Bronchial epithelial cell (primary cell): ENCODE data around the gene ATF4. TPM values are rescaled to one million over a fixed set of nuclear protein-coding genes. Genes with fewer than 3 reads are reported as not detected.

ENCODE experiments used
- DNase-seq: peaks from one replicate; pipeline ENCODE4 v3.0.0-alpha.2; 2010; ENCODE audit warnings: low read depth
- FAIRE-seq: peaks from 2 replicates; lab custom pipeline; 2011; peaks lifted over from hg19 to GRCh38; lab: Jason Lieb, UNC
- H3K27me3 ChIP-seq: 2 replicates; pipeline ENCODE4 v1.5.1; 2011; ENCODE audit warnings: low read length; ENCODE audit not compliant: control insufficient read depth, insufficient read depth
- H3K36me3 ChIP-seq: 2 replicates; pipeline ENCODE4 v1.5.1; 2011; ENCODE audit warnings: low read length; ENCODE audit not compliant: control insufficient read depth, insufficient read depth
- H3K4me3 ChIP-seq: 2 replicates; pipeline ENCODE4 v1.5.1; 2011; ENCODE audit warnings: mild to moderate bottlenecking, low read depth, low read length, control low read depth
- total RNA-seq: library from RNA; depleted of rRNA; stranded (reverse); fragments of >200 nt; gene quantifications from 2 replicates; pipeline ENCODE4 v1.2.1, GENCODE V29; 2014
- TF ChIP-seq, protein P1 (sequence below): IDR thresholded peaks from 2 replicates; pipeline ENCODE4 v1.5.1; 2011; ENCODE audit warnings: mild to moderate bottlenecking, moderate library complexity, low read length, control low read depth, inconsistent platforms; ENCODE audit not compliant: insufficient read depth, severe bottlenecking

The ATF4 gene
- total RNA-seq, 1 donor from 2014 or later, result 410 TPM

DNA sequence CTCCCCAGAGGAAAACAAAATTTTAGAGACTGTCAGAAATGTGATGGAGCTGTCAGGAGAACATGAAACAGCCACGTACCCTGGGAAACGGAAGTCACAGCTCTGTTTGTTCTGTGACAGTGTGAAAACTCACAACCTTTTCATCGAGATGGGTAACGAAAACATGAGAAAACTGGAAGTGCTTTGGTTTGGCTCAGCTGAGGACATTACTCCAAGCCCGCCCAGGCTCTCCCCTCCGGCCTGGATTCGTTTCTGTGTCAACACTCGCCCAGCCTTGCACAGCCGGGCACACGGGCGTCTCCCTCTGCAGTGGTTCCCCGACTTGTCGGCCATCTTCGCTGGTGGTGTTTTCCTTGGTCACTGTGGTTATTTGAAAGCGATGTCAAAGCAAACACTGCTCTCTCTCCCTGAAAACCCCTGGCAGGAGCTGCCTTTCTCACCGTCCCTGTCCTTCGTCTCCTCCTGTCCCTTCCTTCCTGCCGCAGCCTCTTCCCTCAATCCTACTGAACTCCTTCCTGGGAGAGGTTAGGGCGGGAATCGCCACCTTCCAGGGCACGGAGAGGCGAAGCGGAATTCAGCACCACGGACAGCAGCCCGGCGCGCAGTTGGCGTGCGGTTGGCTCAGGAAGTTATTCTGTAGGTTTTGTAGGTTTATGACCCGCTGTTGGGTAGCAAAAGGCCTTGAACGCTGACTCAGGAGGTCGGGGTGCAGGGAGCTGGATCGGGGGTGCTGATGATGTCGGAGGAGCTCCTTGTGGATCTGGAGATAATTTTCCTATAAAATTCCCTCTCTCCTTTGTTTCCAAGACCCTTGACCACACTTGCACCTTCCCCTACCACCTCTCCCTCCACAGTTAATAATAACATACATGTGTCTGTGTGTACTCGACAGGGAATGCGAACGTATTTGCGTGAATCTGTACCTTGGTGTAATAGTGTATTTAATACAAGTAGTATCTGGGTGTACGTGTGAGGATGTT, 25.3 kb downstream of the ATF4 start:
- DNase-seq (no peak), FAIRE-seq (peak; percentile 82)
- Histone ChIP-seq H3K4me3 (no peak overlapping the region), H3K36me3 (no peaks in the 10 kb centered on the region), H3K27me3 (peaks cover 3% of the 10 kb centered on the region)
- TF ChIP-seq, protein P1, sequence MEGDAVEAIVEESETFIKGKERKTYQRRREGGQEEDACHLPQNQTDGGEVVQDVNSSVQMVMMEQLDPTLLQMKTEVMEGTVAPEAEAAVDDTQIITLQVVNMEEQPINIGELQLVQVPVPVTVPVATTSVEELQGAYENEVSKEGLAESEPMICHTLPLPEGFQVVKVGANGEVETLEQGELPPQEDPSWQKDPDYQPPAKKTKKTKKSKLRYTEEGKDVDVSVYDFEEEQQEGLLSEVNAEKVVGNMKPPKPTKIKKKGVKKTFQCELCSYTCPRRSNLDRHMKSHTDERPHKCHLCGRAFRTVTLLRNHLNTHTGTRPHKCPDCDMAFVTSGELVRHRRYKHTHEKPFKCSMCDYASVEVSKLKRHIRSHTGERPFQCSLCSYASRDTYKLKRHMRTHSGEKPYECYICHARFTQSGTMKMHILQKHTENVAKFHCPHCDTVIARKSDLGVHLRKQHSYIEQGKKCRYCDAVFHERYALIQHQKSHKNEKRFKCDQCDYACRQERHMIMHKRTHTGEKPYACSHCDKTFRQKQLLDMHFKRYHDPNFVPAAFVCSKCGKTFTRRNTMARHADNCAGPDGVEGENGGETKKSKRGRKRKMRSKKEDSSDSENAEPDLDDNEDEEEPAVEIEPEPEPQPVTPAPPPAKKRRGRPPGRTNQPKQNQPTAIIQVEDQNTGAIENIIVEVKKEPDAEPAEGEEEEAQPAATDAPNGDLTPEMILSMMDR, result no peak

DNA sequence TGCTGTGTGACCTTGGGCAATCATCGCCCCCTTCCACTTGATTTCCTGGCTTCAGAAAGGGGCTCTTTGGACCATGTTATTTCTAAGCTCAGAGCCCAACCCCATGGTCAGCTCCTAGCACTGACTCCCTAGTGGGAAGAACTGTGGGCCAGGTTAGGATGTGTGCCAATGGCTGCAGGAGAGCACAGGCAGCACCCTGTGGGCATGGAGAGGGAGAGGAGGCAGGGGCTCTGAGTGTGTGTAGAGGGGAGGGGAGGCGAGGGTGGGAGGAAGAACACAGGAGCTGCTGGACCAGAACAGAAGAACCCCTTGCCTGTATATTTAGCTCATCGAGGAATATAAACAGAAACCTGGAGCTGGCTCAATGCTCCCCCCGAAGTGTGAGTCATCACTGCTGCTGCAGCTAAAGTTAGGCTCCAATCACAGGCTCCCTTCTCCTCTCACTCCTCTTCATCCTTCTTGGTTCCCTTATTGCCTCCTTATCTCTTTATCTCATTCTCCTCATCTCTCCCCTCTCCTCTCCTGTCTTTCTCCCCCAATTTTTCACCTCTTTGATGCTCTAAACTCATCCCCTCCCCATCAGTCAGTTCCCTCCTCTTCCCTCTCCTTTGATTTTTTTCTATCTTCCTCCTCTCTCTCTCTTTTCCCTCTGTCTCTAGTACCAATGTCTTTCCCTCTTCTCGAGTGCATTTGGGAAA, 26.7 kb downstream of the ATF4 start:
- Histone ChIP-seq H3K27me3 (peaks cover 5% of the 10 kb centered on the region), H3K4me3 (no peak overlapping the region), H3K36me3 (no peaks in the 10 kb centered on the region)
- DNase-seq (no peak), FAIRE-seq (no peak)
- TF ChIP-seq, protein P1, result no peak

DNA sequence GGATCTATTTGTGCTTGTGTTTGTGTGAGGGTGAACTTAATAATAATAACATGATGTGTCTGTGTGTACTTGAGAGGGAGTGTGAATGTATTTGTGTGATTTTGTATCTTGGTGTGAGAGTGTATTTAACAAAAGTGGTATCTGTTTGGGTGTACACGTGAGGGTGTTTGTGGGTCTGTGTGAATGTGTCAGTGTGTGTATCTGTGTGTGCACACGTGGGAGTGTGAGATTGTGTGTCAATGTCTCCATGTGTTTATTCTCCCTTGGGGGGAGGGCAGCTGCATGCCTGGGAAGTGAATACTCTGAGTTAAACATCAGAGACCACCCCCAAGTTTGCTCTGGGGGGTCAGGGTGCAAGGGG, 27.2 kb downstream of the ATF4 start:
- FAIRE-seq, result no peak
- H3K27me3 ChIP-seq, result peaks cover 9% of the 10 kb centered on the region

DNA sequence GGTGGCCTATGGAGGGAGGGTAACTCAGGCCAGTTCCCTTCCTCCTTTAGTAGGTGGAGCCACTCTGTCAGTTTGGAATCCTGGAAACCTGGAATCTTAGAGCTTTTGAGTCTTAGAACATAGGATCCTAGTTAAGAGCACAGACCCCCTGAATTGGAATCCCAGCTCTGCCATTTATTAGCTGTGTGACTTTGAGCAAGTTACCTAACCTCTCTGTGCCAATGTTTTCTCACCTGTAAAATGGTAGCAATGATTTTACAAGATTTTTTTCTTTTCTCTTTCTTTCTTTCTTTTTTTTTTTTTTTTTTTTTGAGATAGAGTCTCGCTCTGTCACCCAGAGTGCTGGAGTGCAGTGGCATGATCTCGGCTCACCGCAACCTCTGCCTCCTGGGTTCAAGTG, 33.1 kb downstream of the ATF4 start:
- DNase-seq (no peak), FAIRE-seq (no peak)
- H3K27me3 ChIP-seq, result peaks cover 30% of the 10 kb centered on the region
- H3K4me3 ChIP-seq, result no peak overlapping the region
- H3K36me3 ChIP-seq, result no peaks in the 10 kb centered on the region
- TF ChIP-seq, protein P1, result no peak

More for the DNA sequence above, 27.2 kb downstream of the ATF4 start:
- Histone ChIP-seq H3K4me3 (no peak overlapping the region), H3K36me3 (no peaks in the 10 kb centered on the region)
- TF ChIP-seq, protein P1, result no peak
- no peak for DNase-seq

DNA sequence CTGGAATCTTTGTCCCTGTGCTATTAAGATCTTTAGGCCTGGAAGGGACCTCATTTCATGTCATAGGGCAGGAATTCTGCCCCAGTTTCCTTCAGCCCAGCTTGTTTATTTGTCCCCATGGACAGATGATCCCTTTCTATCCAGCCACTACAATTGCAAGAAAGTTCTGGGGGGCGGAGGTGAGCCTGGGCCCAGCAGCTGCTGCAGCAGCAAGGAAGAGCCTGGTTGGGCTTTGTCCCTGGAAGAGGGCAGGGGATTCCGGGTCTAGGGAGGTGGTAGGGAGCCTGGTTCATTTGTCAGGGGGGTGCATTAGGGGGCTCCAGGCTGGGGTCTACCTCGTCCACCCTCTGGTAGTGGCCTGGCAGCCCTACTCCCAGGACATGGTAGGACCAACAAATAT, 33.8 kb downstream of the ATF4 start:
- FAIRE-seq (no peak), DNase-seq (no peak)
- TF ChIP-seq, protein P1, result no peak
- Histone ChIP-seq H3K27me3 (peaks cover 31% of the 10 kb centered on the region), H3K4me3 (no peak overlapping the region), H3K36me3 (no peaks in the 10 kb centered on the region)
